Left lung (tissue), 10 donors: ENCODE measurements around the gene AGT. TPM values are rescaled to one million over a fixed set of nuclear protein-coding genes. Genes with fewer than 3 reads are reported as not detected.

Experiments
- ATAC-seq: fragments of 200-7000 bp; cut with Tn5 transposase; one replicate; pipeline ENCODE4 v1.9.1; 2020; ENCODE audit warnings: moderate library complexity
- DNase-seq, 4 donors: peaks; one replicate each; pipeline ENCODE4 v3.0.0-alpha.2; 2013 to 2020
- H3K27ac ChIP-seq, 2 donors: fragments of 200-600 bp; sonication (generic) in 1 of 2; one replicate each; pipeline versions ENCODE4 v1.5.0 to v1.8.0; 2020 to 2021
- H3K27me3 ChIP-seq, 2 donors: fragments of 200-600 bp; sonication (generic) in 1 of 2; one replicate each; pipeline versions ENCODE4 v1.5.0 to v1.8.0; 2020 to 2021
- H3K36me3 ChIP-seq, 2 donors: fragments of 200-600 bp; sonication (generic) in 1 of 2; one replicate each; pipeline versions ENCODE4 v1.5.0 to v1.8.0; 2020 to 2021
- H3K4me1 ChIP-seq, 2 donors: fragments of 200-600 bp; one replicate each; pipeline ENCODE4 v1.8.0; 2021
- H3K4me3 ChIP-seq, 2 donors: fragments of 200-600 bp; sonication (generic) in 1 of 2; one replicate each; pipeline versions ENCODE4 v1.5.0 to v1.8.0; 2020 to 2021; ENCODE audit warnings: mild to moderate bottlenecking in 1 of 2
- H3K9me3 ChIP-seq, 2 donors: fragments of 200-600 bp; sonication (generic) in 1 of 2; one replicate each; pipeline versions ENCODE4 v1.5.0 to v1.8.0; 2020 to 2021
- CTCF ChIP-seq, 2 donors: fragments of 200-600 bp; sonication (generic) in 1 of 2; IDR thresholded peaks; one replicate each; pipeline versions ENCODE4 v1.5.0 to v1.8.0; 2021; ENCODE audit warnings: antibody characterized with exemption in 2 of 2
- intact Hi-C, 2 donors: fragments of 100-400 bp; cut with DNase I; formaldehyde crosslinking; loops; one replicate each; pipeline versions ENCODE4 v1.11.2 to v1.14.2; 2022
- polyA plus RNA-seq, 6 donors: library from polyadenylated mRNA; unstranded; fragments of 120-200 nt; gene quantifications; one replicate each; pipeline ENCODE4 v1.2.1, GENCODE V29; 2013; ENCODE audit not compliant: insufficient read length in 6 of 6
- total RNA-seq, 2 donors: library from RNA; stranded (reverse); fragmentation: NEBNext Ultra II Directional; extraction: Animal tissue kit (Norgen Biotek cat#: 25700); gene quantifications; one replicate each; pipeline ENCODE4 v1.2.1, GENCODE V29; 2021
- donor health status: DM: no; HTN: yes; CAD: no.
- donor health status: DM: no; HTN: no; CAD: no.

AGT gene
- total and polyA plus RNA-seq, 8 donors = 0.28 to 2.9 (median 0.71) TPM

- no peak for DNase-seq
- Histone ChIP-seq H3K27me3 (no peaks in the 10 kb centered on the region), H3K27ac (no peak overlapping the region), H3K36me3 (no peaks in the 10 kb centered on the region), H3K9me3 (no peaks in the 10 kb centered on the region), H3K4me1 (no peaks in the 10 kb centered on the region), H3K4me3 (no peak overlapping the region)
- TF ChIP-seq CTCF (IDR thresholded peaks at IDR 0.05) = no peak
- ATAC-seq = no peak
- intact Hi-C loops = no loop called here
These were observed 9.1 kb downstream of the AGT start for GRCh38 chr1:230704830-230705229.

- Histone ChIP-seq H3K4me3 (no peak overlapping the region), H3K27me3 (no peaks in the 10 kb centered on the region), H3K4me1 (no peaks in the 10 kb centered on the region), H3K9me3 (no peaks in the 10 kb centered on the region), H3K27ac (no peak overlapping the region), H3K36me3 (no peaks in the 10 kb centered on the region)
- ATAC-seq = no peak
- intact Hi-C loops = no loop called here
- no peak for TF ChIP-seq CTCF (IDR thresholded peaks at IDR 0.05)
- DNase-seq = no peak
These were observed 10.1 kb downstream of the AGT start for GRCh38 chr1:230703679-230704385.

GRCh38 chr1:230702934-230703678 lies 10.8 kb downstream of the AGT start:
- TF ChIP-seq CTCF (IDR thresholded peaks at IDR 0.05) = no peak
- no peak for ATAC-seq
- no peaks in the 10 kb centered on the region for H3K9me3 ChIP-seq
- H3K27ac ChIP-seq = no peak overlapping the region
- no peak for DNase-seq
- no peaks in the 10 kb centered on the region for H3K27me3 ChIP-seq
- H3K4me1 ChIP-seq = no peaks in the 10 kb centered on the region
- intact Hi-C loops = no loop called here
- H3K4me3 ChIP-seq = no peak overlapping the region
- no peaks in the 10 kb centered on the region for H3K36me3 ChIP-seq

- no peak for DNase-seq
- Histone ChIP-seq H3K27ac (no peak overlapping the region), H3K4me1 (no peaks in the 10 kb centered on the region), H3K27me3 (no peaks in the 10 kb centered on the region), H3K4me3 (no peak overlapping the region), H3K36me3 (no peaks in the 10 kb centered on the region), H3K9me3 (no peaks in the 10 kb centered on the region)
- ATAC-seq = no peak
- intact Hi-C loops = no loop called here
- no peak for TF ChIP-seq CTCF (IDR thresholded peaks at IDR 0.05)
These were observed 11.8 kb downstream of the AGT start for GRCh38 chr1:230701895-230702768.

GRCh38 chr1:230701434-230701833 lies 12.5 kb downstream of the AGT start:
- no peak for DNase-seq
- Histone ChIP-seq H3K4me3 (no peak overlapping the region), H3K4me1 (no peaks in the 10 kb centered on the region), H3K27ac (no peak overlapping the region), H3K27me3 (no peaks in the 10 kb centered on the region), H3K36me3 (no peaks in the 10 kb centered on the region), H3K9me3 (no peaks in the 10 kb centered on the region)
- ATAC-seq = no peak
- no peak for TF ChIP-seq CTCF (IDR thresholded peaks at IDR 0.05)
- intact Hi-C loops = no loop called here
